NCI-H128 (cell line): ENCODE measurements around the gene INTU.
"Not testable (repeated sequence)": the region's sequence is repeated elsewhere in the genome, so short reads cannot be mapped to it uniquely, and the experiment has no call there.

ENCODE experiments used
- DNase-seq: peaks from one replicate; lab custom pipeline; 2025; ENCODE audit not compliant: unreplicated experiment; lab: John Stamatoyannopoulos, UW

INTU gene

DNA sequence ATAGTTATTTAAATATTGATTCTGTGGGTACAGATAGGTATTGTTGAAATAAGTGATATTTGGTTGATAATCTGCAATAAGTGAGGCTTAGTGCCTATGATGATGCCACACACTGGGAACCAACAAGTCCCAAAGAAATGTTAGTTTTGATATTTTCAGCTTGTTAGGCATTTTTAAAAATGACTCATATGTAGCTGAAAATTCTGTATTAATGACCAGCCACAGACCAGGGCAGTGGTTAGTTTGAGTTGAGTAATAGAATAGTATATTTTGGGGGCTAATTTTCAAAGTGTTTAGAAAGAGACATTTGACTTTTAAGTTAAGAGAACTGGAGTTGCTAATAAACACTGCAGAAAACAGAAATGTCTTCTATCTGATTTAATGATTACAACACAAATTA is 9.4 kb downstream of the INTU start:
- no peak for DNase-seq

DNA sequence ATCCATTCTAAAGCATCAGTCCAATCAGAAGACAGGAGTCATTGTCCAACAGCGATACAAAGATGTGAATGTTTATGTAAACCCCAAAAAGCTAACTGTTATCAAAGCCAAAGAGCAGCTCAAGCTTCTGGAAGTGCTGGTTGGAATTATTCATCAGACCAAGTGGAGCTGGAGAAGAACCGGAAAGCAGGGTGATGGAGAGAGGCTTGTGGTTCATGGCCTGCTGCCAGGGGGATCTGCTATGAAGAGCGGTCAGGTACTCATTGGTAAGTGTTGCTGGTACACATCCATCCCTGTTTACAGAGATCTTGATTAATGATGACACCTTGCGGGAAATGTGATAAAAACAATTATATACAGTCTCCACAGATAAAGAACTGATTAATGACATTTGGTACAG is 11.0 kb downstream of the INTU start:
- DNase-seq: no peak

DNA sequence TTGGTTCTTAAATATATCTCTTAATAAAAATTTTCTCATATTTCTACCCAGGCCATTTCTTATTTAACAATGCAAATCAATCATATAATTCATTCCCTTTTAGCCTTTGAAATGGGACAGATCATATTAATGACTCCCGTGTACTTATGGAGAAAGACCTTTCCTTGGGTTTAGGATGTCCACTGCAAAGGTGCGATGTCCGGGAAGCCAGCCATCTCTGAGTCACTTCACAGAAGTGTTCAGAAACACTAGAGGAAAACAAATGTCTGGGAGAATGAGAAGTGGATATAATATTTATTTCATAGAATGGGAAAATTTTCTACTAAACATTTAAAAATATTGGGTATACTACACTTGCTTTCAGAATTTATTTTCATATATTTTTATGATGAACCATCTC is 15.3 kb downstream of the INTU start:
- DNase-seq: no peak

DNA sequence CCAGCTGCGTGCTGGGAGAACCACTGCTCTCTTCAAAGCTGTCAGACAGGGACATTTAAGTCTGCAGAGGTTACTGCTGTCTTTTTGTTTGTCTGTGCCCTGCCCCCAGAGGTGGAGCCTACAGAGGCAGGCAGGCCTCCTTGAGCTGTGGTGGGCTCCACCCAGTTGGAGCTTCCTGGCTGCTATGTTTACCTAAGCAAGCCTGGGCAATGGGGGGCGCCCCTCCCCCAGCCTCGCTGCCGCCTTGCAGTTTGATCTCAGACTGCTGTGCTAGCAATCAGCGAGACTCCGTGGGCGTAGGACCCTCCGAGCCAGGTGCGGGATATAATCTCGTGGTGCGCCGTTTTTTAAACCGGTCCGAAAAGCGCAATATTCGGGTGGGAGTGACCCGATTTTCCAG is 22.8 kb downstream of the INTU start:
- DNase-seq: not testable (repeated sequence)

DNA sequence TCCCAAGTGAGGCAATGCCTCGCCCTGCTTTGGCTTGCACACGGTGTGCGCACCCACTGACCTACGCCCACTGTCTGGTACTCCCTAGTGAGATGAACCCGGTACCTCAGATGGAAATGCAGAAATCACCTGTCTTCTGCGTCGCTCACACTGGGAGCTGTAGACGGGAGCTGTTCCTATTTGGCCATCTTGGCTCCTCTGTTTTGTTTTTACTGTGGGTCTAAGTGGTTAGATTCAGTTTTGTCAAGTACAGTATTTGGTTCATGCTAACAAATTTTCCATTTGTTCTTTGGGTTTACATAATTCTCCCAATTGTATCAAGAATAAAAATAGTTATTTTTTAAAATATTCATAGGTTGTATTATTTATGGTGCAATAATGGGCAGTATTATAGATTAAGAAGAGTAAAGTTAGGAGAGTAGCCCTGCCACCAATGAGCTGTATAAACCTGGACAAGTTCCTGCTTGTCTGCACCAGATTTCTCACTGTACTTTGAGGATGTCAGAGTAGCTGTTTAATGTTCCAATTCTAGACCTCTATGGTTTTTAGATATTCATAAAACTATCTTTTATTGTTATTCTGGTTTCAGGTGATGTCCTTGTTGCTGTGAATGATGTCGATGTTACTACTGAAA is 23.4 kb downstream of the INTU start:
- no peak for DNase-seq

DNA sequence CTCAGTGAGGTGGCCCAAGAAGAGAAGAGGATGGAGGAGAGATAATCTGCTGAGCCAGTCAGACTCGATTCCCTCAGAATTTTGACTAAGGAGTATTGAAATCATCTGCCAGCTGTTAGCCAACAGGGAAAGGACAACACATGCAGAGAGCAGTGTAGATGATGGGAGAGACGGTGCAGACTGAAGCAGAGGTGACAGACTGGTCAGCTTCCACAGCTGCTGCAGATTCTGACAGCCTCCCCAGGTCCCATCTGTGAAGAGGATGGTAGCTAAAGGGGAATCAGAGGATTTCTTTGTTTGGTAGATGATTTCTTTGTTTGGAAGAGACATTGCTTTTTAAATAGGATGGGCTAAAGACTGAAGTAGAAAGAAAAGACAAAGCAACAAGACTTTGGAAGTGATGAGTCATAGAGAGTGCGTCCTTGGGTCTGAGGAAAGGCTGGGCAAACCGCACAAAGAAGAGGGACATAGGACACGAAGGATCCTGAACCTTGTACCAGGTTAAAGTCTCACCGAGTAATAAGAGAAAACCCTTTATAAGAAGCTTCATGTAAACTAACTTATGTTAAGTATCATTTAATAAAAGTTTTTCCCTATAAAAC is 27.6 kb downstream of the INTU start:
- no peak for DNase-seq

DNA sequence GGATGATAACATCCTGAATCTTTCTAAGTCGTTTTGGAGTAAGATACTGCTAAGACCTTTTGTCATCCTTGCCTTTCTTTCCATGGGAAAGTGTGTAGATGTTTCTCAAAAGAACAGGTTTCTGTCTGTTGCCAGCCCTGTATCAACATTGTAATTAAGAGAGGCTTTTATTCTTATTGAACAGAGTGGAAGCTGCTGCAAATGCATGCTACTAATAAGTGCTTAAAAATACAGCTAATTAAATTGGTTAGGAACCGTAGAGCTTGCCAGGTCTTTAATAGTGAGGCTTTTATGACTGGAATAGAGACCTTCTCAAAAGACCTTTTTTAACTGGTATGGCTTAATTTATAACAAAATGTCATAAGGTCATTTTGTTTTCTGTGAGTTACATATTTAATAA is 34.4 kb downstream of the INTU start:
- no peak for DNase-seq

DNA sequence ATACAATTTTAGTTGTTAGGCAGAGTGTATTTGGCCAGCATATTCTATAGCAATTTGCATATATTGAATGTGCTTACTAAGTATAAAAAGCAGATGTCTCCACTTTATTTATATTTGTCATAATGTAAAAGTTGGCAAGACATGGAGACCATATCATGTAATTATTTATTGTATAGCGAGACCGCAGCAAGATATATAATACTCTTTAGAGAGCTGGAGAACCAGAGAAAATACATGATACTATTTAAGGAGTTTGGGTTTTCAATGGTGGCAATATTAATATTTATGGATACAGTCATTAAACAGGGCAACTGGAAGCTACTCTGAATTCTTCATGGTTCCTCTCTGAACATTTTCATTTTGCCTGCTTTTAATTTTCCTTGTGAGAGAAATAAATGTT is 35.0 kb downstream of the INTU start:
- DNase-seq: no peak

DNA sequence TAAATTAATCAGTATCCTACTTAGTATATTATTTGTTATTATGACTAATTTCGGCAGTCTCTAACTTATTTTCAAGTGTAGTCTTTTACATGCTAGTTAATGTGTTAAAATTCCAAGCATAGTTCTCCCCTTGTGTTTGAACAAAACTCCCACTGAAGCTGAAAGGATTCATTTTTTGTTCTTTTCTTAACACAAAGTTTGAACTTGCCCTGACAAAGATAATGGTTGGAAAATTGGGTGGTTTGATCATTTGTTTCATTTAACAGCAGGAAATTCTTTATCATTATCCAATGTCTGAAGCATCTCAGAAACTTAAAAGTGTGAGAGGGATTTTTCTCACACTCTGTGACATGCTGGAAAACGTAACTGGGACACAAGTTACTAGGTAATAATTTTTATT is 36.0 kb downstream of the INTU start:
- no peak for DNase-seq

DNA sequence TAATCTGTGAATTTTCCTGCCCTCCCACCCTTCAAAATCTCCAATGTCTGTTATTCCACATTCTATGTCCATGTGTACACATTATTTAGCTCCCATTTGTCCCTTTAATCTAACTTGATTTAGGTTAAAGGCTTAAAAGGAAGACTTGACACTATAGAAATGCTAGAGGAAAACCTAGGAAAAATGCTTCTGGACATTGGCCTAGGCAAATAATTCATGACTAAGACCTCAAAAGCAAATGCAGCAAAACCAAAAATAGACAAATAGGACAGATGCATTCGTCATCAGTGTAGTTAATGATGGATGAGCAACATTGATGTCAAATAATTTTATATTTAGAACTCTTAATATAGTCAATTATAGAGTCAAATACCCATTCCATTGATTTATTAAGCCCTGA is 36.9 kb downstream of the INTU start:
- DNase-seq: no peak

DNA sequence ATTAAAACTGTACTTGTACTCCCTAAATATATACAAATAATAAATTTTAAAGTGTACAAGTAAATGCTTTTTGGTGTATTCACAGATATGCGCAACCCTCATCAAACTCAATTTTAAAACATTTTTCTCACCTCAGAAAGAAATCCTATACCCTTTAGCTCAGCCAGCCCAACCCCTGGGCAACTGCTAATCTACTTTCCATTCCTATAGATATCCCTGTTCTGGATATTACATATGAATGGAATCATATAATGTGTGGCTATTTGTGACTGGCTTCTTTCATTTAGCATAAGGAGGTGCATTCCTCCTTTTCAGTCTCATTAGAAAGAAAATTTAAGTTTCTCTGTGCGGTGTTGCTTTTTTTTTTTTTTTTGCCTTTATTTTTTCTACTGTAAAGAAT is 39.4 kb downstream of the INTU start:
- DNase-seq: no peak

DNA sequence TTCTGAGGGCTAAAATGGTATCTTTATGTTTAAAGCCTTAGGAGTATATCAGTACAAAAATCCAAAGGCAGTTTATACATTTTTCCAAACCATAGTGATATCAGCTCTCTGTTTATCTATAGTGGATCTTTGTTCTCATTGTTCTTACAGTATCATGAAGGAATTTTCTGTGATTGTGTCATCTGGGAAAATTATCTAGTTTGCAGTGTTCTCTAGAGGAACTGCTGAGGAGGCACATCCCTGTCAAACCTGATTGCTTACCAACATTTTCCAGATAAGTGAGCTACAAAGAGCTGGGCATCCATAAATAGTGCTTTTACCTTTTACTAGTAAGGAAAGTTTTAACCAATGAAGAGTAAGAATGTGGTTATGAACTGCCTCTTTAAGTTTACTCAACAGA is 52.5 kb downstream of the INTU start:
- DNase-seq: no peak

DNA sequence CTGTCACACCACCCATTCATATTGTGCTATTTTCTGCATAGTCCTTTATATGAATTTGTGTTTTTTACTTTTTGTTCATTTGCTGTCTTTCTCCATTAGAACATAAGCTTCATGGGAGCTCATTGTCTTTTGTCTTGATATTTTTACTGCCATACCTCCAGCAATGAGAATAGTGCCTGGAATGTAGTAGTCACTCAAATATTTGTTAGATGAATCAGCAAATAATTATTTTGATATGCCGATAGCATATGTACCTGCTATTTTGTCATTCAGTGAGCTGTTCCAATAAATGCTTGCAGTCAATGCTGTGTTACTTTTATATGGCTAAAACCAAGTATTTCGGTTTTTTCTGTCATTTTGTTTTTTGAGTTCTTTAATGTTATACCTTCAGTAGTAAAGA is 53.9 kb downstream of the INTU start:
- DNase-seq: no peak

DNA sequence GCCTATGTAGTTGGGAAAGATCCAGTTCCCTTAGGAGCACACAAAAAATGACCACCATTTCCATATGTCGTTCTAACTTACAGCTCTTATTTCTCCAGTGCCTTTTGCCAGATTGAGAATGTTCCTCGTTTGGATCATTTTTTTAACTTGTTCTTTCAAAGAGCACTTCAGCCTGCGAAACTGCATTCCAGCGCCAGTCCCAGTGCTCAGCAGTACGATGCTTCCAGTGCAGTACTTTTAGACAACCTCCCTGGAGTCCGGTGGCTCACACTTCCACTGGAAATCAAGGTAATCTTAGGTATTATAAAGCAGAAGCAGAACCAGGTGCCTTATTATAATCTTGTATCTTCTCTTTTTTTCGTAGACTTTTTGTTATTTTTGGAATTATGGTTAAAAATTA is 54.8 kb downstream of the INTU start:
- no peak for DNase-seq

DNA sequence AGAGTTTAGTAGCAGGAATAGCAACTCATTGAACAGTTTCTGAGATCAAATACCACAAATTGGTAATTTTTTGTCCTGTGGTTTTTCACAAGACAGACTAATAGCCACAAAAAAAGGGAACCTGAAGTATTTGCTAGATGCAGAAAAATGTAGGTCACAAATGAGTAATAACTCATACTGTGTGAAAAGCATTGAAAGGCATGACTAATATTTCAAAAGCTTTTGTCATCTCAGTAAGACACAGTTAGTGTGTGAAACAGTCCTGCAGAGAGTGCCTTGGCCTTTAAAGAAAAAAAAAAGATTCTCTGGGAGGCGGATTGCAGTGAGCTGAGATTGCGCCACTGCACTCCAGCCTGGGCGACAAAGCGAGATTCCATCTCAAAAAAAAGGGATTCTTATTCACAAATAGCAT is 66.0 kb downstream of the INTU start:
- no peak for DNase-seq

DNA sequence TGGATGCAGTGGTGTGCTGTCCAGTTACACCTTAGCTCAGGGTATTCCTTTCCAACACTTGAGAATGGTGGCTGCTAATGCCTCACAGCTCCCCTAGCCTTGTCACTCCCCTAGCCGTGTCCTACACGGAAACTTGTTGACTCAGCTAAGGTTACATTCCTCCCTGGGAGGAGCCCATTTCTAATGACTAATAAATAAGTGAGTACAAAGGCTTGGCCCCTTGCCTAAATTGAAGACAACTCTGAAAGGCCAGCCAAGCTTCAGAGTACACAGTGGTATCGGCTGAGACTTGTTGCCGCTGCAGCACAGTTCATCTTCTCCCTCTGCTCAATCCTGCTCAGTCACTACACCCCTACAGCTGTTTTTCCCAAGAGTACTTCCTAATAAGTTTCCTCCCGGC is 76.2 kb downstream of the INTU start:
- DNase-seq: no peak

DNA sequence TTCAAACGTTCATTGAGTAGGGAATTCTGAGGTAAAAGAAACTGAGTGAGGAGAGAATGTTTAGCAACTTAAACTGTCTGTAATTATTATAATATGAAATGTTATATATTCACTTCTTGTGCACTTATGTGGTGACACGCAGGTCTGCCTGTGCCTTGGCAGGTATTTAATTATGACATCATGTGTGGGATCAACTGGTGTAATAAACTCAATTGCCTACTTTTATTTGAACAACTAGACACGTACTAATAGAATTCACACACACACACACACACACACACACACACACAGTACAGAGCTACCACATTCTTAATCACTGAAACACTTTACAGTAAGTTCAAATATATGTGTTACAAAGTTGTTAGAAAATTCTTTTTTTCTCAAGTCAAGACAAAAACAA is 76.7 kb downstream of the INTU start:
- DNase-seq: no peak

DNA sequence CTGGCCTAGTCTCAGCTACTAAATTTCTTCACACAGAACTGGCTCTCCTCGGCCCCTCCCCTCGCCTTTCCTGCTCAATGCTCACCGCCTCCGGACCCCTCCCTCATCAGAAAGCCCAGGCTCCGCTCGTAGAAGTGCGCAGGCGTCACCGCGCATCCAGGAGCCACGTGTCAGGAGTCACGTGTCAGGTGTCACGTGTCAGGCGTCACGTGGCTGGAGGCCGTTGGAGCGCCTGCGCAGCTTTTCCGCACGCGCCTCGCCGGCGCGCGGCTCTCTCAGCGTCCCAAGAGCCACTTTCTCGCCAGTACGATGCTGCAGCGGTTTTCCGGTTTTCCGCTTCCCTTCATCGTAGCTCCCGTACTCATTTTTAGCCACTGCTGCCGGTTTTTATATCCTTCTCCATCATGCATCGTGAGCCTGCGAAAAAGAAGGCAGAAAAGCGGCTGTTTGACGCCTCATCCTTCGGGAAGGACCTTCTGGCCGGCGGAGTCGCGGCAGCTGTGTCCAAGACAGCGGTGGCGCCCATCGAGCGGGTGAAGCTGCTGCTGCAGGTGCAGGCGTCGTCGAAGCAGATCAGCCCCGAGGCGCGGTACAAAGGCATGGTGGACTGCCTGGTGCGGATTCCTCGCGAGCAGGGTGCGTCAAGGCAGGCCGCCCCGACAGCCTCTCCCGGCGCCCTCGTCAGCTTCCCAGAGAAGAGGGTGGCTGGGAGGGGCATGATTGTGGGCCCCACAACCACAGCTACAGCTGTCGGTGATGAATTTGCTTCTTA is 97.6 kb downstream of the INTU start, which contains the start of gene SLC25A31:
Gene SLC25A31, plus strand, starts transcription at position 259 of the 772 bp plus-strand sequence. Its CDS starts 146 bp downstream, at position 405.
- DNase-seq: no peak

DNA sequence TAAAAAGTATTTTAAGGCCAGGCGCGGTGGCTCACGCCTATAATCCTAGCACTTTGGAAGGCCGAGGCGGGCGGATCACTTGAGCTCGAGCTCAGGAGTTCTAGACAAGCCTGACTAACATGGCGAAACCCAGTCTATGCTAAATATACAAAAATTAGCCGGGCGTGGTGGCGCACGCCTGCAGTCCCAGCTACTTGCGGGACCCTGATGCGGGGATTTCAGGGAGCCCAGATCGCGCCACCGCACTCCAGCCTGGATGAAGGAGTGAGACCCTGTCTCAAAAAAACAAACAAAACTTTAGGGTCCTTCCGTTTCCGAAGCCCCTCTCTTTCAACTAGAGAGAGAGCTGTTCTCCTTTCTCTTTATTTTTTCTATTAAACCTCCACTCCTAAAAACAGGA is 98.6 kb downstream of the INTU start:
- no peak for DNase-seq

DNA sequence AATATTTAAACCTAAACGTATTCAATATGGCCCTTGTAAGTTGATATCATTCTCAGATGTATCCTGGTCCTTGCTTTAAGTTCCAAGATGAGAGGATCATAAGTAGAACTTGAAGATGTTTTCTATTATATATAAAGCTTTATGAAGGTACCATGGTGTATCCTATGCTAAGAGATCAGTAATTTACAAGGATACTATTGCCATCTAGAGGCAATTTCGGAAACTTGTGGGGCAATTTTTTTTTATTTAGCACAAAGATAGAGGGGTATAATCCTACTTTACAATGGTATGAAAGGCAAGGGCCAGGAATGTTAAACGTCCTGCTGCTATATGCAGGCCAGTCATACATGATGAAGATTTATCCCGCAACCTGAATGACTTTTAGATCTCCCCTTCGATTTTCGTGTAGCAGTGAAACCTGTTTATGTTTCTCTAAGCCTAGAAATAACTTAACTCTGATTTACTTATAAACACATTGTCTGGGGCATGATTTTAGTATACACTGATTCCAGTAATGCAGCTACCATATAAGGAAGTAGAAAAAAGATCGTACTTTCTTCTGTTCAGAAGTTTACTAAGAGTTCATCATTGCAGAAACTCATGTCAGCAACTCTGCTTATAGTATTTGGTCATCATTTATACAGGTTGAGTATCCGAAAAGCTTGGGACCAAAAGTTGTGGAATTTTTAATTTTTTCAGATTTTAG is 100.0 kb downstream of the INTU start:
- DNase-seq: no peak

DNA sequence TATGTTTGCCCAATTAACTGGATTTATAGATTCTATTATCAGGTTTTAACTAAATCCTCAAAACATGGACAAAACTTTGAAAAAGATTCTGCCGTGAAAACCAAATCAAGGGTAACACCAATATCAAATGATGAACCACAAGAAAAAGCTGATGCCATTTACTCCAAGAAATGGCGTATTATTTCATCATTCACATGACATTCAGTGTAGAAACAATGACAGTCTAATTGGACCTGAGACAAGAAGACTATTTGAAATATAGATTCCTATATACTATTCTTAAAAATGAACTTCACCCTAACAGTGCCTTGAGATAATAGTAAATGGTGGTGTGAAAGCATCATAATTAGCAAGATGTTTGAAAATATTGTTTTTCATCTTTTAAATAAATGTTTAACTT is 102.2 kb downstream of the INTU start:
- DNase-seq: no peak

DNA sequence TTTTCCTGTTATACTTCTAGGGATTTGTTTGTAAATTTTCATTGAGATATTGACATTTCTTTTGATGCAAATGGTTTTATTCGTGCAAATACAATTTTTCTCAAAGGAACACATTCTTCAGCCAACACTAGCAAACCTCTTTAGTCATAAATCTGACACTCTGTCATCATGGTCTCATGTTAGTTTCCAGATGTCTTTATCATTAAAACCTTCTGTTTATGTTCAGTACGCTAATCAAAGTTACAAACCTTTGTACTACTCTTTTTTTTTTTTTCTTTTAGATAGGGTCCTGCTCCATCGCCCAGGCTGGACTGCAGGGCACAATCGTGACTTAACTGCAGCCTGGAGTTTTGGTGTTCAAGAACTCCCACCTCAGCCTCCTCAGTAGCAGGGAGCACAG is 104.5 kb downstream of the INTU start:
- no peak for DNase-seq
